Body of pancreas (tissue), 4 donors: ENCODE data around the gene DHX8.

ENCODE experiments used
- CTCF ChIP-seq, 7 experiments: fragments of 450-650 bp in 4 of 7; fragments of 200-600 bp in 3 of 7; sonication (generic) in 3 of 7; IDR thresholded peaks; one replicate each; pipeline ENCODE4 v1.5.1; 2016 to 2019; ENCODE audit warnings: antibody characterized with exemption in 7 of 7
- POLR2A ChIP-seq, 3 donors: fragments of 450-650 bp; IDR thresholded peaks; one replicate each; pipeline ENCODE4 v1.6.1; 2016; ENCODE audit warnings: antibody characterized with exemption in 3 of 3, mild to moderate bottlenecking in 2 of 3

GRCh38 chr17:43449470-43450248 is 34.1 kb upstream of the DHX8 start:
- TF ChIP-seq CTCF (IDR thresholded peaks at IDR 0.05) (no peak), POLR2A (IDR thresholded peaks at IDR 0.05) (no peak)
